Measurements from ENCODE around the gene PRDM5. TPM values are rescaled to one million over a fixed set of nuclear protein-coding genes. Genes with fewer than 3 reads are reported as not detected.

The PRDM5 gene
- 13.1 and 14.6 TPM in 2 replicates for total RNA-seq (2014; rRNA removed; shearing (Covaris generic))

DNA sequence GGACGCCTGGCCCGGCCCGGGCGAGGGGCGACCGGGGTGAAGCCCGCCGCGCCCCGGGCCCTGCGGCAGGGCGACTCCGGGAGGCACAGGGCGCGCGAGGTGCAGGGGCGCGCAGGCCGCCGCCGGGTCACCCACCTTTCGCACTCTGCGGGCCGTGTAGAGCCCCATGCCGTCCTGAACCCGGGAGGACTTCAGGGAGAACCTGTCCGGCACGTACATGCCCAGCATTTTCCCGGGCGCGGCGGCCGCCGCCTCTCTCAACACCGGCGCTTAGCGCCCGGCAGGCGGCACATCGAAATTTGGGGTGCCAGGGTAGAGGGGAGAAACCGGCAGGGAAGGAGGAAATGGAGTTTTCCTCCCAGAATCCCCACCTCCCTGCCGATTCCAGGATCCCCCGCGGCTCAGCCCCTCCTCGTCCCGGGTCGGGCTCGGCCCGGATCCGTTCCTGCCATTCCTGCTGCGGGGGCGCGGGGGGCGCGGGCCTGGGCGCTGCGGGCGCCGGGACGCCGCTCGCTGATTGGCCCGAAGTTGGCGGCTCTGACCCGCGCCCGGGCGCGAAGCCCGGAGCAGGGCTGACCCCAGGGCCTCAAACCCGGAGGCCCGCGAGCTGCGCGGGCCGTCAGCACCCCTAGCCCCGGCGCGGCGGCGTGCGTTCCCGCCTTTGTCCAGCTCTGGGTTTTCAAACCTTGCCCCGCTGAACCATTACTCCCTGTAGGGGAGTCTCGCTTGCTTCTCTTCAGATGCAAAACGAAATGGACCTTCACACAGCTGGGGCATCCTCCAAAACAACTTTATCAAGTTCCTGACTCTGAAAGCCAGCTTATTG lies at the start of gene PRDM5:
Gene PRDM5, minus strand, starts transcription at position 346 of the 826 bp plus-strand sequence. Its CDS starts 118 bp downstream, at position 228.
- DNase-seq (ENCODE audit: low spot score) = peak; percentile 42

- no peak for DNase-seq (ENCODE audit: low spot score)
Measured at GRCh38 chr4:120971884-120972283, 49.4 kb upstream of the PRDM5 start.

GRCh38 chr4:120965938-120966337 lies 43.4 kb upstream of the PRDM5 start:
- no peak for DNase-seq (ENCODE audit: low spot score)

DNA sequence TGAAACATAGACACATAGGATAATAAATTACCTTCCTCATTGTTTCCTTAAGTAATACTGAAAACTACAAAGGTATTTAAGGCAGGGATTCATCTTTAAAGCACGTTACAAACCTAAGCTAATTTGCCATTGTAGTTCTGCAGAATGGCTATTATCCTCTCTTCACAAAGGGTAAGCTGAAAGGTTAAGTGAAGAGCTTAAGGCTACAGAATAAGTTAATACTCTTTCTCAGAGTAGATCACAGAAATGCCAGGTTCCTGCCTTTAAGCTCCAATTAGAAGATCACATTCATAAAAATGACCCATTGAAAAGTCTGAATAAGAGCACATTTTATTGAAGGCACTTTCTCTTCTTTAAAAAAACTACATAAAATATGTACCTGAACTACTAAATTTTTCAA lies 42.1 kb upstream of the PRDM5 start:
- no peak for DNase-seq (ENCODE audit: low spot score)

DNA sequence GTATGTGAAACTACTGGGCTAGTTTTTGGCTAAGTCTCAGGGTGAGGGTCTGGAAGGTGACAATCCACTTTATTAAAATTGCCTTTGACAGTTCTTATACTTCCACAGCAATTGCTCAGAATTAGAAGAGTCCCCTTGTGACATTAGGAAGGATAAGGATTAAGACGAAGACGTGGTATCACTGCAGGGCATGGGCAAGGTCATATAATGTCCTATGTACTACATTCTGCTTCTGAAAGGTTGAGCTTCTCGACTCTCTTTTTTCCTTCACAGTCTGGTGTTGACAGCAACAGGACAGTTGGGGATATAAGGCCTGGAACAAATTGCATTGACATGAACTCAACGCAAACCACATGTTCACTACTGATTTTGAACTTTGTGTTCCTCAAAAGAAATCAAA lies 40.9 kb upstream of the PRDM5 start:
- DNase-seq (ENCODE audit: low spot score) = no peak

- no peak for DNase-seq (ENCODE audit: low spot score)
Measured at GRCh38 chr4:120960656-120961267, 38.2 kb upstream of the PRDM5 start.

DNA sequence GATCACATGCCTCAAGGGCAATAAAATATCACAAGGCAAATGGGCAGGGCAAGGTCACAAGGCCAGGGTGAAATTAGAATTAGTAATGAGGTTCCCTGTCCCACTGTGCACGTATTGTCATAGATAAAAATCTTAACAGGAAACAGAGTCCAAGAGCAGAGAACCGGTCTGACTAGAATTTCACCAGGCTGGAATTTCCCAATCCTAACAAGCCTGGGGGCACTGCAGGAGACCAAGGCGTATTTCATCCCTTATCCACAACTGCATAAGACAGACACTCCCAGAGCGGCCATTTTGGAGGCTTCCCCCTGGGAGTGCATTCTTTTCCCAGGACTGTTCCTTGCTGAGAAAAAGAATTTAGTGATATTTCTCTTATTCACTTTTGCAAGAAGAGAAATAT lies 25.9 kb upstream of the PRDM5 start:
- no peak for DNase-seq (ENCODE audit: low spot score)

DNA sequence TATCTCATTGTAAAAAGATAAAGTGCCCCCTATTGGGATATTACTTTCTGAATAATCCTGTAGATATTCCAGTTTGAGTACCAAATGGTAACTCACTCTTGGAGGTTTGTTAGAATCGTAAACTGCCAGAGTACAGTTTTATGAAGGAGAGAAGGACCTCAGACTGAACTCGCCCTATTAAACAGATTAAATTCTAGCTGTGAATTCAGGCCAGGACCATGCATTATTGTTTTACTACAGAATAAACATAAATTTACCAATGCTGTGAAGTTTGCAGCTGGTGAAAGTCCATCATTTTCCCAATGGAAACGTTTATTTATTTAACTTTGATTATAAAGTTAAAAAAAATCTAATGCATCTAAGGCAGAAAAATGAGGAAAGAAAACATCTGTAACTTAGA lies 20.2 kb upstream of the PRDM5 start:
- DNase-seq (ENCODE audit: low spot score) = no peak

GRCh38 chr4:120940547-120940946 lies 18.0 kb upstream of the PRDM5 start:
- DNase-seq (ENCODE audit: low spot score) = no peak

DNA sequence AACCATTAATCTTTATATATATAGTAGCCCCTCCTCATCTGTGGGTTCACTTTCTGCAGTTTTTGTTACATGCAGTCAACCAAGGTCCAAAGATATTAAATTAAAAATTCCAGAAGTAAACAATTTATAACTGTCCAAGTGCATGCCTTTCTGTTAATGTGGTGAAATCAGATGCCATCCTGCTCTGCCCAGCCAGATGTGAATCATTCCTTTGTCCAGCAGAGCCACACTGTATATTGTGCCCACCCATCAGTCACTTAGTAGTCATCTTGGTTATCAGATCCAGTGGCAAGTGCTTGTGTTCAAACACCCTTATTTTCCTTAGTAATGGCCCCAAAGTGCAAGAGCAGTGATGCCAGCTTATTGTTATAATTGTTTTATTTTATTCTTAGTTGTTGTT lies 17.2 kb upstream of the PRDM5 start:
- peak; percentile 12 for DNase-seq (ENCODE audit: low spot score)

DNA sequence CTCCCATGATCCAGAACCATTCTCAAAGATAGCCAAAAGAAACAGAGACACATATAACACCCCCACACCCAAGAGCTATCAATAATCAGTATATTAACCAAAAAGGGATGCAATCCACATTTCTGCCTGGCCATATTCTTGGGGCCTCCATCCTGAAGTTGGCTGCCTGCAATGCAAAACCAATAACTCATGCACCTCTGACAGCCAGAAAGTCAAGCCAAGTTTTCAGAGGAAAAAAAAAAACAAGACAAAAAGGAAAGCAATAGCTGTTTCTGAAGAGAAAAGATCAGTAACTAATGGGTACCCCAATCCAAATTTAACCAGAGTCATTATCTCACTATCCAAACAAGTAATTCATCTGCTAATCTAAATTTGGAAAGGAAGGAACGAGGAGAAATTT lies 7.3 kb upstream of the PRDM5 start:
- no peak for DNase-seq (ENCODE audit: low spot score)

DNA sequence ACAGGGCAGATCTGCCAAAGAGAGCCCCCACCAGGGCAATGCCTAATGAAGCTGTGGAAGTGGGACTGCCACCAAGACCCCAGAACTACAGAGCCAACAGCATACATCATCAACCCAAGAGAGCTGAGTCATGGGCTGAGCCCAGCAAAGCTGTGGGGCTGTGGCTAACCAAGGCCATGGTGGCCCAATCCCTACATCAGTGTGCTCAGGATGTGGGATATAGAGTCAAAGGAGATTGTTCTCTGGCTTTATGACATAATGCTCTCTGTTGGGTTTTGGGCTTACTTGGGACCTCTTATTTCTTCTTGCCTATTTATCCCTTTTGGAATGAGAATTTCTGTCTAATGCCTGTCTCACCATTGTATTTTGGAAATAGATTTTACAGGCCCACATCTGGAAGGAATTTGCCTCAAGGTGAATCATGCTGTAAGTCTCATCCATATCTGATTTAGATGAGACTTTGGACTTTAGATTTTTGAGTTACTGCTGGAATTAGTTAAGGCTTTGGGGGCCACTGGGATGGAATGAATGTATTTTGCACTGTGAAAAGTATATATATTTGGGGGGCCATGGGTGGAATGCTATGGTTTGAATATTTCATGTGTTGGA lies 5.4 kb upstream of the PRDM5 start:
- no peak for DNase-seq (ENCODE audit: low spot score)

DNA sequence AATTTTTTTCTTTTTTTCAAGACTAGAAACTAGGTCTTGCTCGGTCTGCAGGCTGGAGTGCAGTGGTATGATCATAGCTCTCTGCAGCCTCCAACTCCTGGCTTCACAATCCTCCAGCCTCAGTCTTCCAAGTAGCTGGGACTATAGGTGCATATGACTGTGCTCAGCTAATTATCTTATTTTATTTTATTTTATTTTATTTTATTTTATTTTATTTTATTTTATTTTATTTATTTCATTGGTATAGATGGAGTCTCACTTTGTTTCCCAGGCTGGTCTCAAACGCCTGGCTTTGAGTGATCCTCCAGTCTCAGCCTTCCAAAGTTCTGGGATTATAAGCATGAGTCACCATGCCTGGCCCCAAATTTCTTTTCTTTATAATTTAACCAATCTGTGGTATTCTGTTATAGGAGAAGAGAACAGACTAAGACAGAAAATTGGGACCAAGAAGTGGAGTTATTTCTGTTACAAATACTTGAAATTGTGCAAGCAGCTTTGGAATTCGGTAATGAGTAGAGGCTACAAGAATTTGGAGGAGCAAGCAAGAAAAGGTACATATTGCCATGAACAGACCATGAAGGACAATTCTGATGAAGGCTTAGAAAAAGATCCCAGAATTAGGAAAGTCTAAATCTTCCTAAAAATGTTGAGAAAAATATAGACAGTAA lies 4.0 kb upstream of the PRDM5 start:
- no peak for DNase-seq (ENCODE audit: low spot score)

DNA sequence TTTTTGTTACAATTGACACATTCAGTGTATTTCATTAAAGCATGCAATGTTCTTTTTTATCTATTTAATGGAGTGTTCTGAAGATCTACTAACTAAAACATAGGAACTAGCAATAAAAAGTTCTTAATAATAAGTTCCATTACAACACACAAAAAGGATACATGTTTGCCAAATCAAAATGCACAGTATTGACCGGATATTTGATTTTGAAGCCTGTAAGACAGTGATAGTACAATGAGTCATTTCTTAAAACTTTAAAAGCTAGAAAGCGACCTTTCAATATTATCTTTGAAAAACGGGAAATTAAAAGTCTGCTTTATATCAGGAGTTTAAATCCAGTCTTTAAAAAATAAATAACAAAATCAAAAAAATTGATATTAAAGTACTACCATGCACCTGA lies 2.4 kb upstream of the PRDM5 start:
- DNase-seq (ENCODE audit: low spot score) = no peak

GRCh38 chr4:120923207-120923522 lies 639 bp upstream of the PRDM5 start:
- DNase-seq (ENCODE audit: low spot score) = no peak

DNA sequence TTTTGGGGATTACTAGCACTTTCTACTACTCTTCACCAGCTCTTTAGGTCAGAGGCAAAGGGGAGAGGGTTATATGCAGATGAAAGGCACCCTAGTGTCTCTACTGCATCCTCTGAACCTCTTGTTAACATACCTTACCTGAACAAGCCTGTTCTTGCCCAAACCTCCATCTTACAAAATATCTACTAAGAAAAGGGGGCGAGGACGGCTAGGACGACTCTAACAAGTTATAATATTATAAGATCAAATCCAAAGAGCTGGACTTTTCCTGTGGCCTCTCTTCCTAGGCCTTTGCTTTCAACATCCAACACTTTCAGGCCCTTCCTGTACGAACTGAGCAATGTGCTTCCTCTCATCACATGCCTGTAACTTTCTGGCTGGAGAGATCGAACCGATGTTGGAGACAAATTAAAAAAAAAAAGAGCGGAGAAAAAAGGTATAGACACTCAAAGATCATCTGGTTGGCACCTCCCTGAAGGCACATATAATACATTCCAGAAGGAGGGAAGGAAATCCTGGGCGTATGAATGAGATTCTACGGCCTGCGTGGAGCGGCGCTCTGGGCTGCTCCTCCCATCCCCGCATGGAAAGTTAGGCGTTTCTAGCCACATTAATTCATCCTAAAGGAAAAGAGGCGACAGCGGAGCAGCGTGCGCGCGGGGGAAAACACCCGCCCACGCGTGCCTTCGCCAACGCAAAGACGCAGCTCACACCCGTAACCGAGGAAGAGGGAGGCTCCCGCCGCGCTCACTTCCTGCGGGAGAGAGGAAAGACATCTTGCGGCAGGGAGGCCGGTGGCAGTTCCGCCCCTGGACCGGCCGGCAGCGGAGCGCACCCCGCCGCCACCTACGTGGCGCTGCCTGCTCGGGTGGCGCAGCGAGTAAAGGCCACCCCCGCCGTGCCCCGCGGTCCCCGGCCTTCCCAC lies 808 bp downstream of the PRDM5 start:
- DNase-seq (ENCODE audit: low spot score) = peak; percentile 47

DNA sequence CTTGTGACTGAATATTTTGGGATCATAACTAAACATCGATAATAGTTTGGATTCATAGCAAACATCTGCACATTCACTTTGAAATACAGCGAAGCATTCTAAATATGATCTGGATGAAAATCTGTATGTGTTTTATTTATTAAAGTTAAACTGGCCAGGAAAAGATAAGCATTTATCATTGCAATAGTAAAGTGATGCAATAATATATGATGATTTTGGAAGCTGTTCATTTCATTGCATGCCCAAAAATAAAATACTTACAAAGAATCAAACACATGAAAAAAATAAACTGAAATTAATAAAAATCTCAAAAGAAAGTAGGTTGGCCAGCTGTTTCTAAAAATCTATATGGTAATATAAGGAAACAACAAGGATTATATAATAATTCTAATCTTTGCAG lies 1.9 kb downstream of the PRDM5 start:
- no peak for DNase-seq (ENCODE audit: low spot score)

DNA sequence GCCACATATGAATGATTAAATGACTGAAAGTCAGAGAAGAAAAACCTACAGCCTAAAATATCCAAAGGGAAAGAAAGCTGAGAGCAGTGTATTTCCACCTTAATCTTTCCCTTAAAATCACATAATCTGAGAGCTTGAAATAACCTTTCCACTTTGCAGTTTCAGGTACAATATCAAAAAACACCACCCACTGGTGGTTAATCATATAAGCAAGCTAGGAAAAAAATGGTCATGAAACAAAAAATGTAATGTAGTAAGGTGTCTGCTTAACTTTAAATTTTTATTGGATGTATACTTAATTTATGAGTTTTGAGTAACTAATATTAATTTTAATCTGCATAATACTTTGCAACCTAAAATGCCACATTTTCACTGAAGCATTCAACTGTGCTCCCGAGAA lies 3.2 kb downstream of the PRDM5 start:
- DNase-seq (ENCODE audit: low spot score) = no peak

GRCh38 chr4:120918788-120919187 lies 3.7 kb downstream of the PRDM5 start:
- no peak for DNase-seq (ENCODE audit: low spot score)

- DNase-seq (ENCODE audit: low spot score) = no peak
Measured at GRCh38 chr4:120918092-120918491, 4.4 kb downstream of the PRDM5 start.

DNA sequence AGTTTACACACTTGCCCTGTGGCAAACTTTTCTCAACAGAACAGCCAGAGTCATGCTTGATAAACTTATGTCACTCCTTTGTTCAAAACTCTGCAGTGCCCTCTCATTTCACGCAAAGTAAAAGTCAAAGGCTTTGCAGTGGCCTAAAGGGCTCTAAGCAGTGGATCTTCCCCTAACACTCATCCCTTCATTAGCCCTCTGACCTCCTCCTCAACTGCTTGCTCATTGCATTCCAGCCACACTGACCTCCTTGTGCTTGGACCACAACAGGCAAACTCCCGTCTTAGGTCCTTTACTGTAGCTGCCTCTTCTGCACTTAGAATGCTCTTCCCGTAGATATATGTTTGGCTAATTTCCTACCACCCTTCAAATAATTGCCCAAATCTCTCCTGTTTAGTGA lies 5.6 kb downstream of the PRDM5 start:
- DNase-seq (ENCODE audit: low spot score) = no peak

DNA sequence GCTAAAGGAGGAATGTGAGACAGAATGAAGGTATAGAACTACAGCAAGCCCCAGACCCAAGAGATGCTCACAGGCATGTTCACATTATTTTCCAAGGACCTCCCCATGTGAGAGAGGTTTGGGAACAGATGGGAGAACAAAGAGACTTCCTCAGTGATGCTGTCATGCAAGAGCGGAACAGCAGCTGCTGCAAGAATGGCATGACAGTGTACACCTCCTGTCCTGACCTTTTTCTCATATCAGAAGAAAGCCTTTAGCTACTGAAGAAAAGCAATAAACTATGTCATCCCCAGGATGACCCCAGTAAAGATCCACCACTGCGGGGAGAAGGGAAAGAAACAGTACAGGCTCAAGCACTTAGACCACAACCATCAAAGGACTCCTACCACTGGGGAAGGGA lies 7.2 kb downstream of the PRDM5 start:
- no peak for DNase-seq (ENCODE audit: low spot score)
